Caco-2 (cell line): ENCODE data around the gene TGM4. TPM values are rescaled to one million over a fixed set of nuclear protein-coding genes. Genes with fewer than 3 reads are reported as not detected.

Experiments
- BruUV-seq: library from RNA; stranded (reverse); fragments of 400-500 nt; replicated peaks from 2 replicates; lab custom pipeline; 2021; lab: Mats Ljungman, UMichigan
- CTCF ChIA-PET: fragments of 300-600 bp; sonication (Branson Sonifier 250); formaldehyde crosslinking; loops from one replicate; lab custom pipeline; 2022; ENCODE audit warnings: antibody characterized with exemption; lab: Charles Lee
- POLR2A ChIA-PET: fragments of 300-600 bp; sonication (Branson Sonifier 250); formaldehyde crosslinking; loops from one replicate; lab custom pipeline; 2022; ENCODE audit warnings: antibody characterized with exemption; lab: Charles Lee
- DNase-seq, 2 experiments: peaks; one replicate each; pipeline versions ENCODE4 v3.0.0 to v3.0.0-alpha.2; 2020 to 2022
- H3K27me3 ChIP-seq: replicated peaks from 2 replicates; pipeline ENCODE4 v1.6.0; 2011; ENCODE audit warnings: low read length; ENCODE audit not compliant: control insufficient read depth, insufficient read depth
- H3K36me3 ChIP-seq: 2 replicates; pipeline ENCODE4 v1.5.1; 2011; ENCODE audit warnings: low read length; ENCODE audit not compliant: control insufficient read depth, insufficient read depth
- H3K4me1 ChIP-seq: fragments of 250-450 bp; sonication (Bioruptor Pico); 2 replicates; pipeline ENCODE4 v1.5.1; 2020; ENCODE audit warnings: mild to moderate bottlenecking
- H3K4me3 ChIP-seq: 2 replicates; pipeline ENCODE4 v1.5.1; 2011; ENCODE audit warnings: low read depth, mild to moderate bottlenecking, control low read depth, low read length
- H3K9me3 ChIP-seq: fragments of 250-450 bp; sonication (Bioruptor Pico); 2 replicates; pipeline ENCODE4 v1.5.1; 2020; ENCODE audit warnings: mild to moderate bottlenecking, moderate library complexity
- H3K27ac Mint-ChIP-seq: one replicate; pipeline ENCODE4 v1.8.0; 2022; ENCODE audit warnings: mixed read lengths; ENCODE audit not compliant: unreplicated experiment
- H3K27me3 Mint-ChIP-seq: one replicate; pipeline ENCODE4 v1.8.0; 2022; ENCODE audit warnings: mixed read lengths; ENCODE audit not compliant: insufficient read depth, unreplicated experiment
- H3K36me3 Mint-ChIP-seq: one replicate; pipeline ENCODE4 v1.8.0; 2022; ENCODE audit warnings: mild to moderate bottlenecking, mixed read lengths; ENCODE audit not compliant: insufficient read depth, unreplicated experiment
- H3K4me1 Mint-ChIP-seq: one replicate; pipeline ENCODE4 v1.8.0; 2022; ENCODE audit warnings: low read depth, mixed read lengths; ENCODE audit not compliant: unreplicated experiment
- H3K4me3 Mint-ChIP-seq: one replicate; pipeline ENCODE4 v1.8.0; 2022; ENCODE audit warnings: mild to moderate bottlenecking, moderate library complexity, mixed read lengths; ENCODE audit not compliant: unreplicated experiment
- H3K9me3 Mint-ChIP-seq: one replicate; pipeline ENCODE4 v1.8.0; 2022; ENCODE audit warnings: mixed read lengths; ENCODE audit not compliant: unreplicated experiment
- CTCF ChIP-seq, 2 experiments: fragments of 200-600 bp in 1 of 2; IDR thresholded peaks; 1 replicate in 1 of 2; 2 replicates in 1 of 2; pipeline versions ENCODE4 v1.5.1 to v1.8.0; 2011 to 2022; ENCODE audit warnings: antibody characterized with exemption in 1 of 2, control low read depth in 1 of 2, inconsistent platforms in 1 of 2, low read depth in 1 of 2, low read length in 1 of 2, mild to moderate bottlenecking in 1 of 2, moderate library complexity in 1 of 2; ENCODE audit not compliant: insufficient read depth in 1 of 2, severe bottlenecking in 1 of 2, unreplicated experiment in 1 of 2
- intact Hi-C: fragments of 100-400 bp; cut with micrococcal nuclease; formaldehyde crosslinking; loops from one replicate; pipeline ENCODE4 v1.10.0; 2022; ENCODE audit not compliant: unreplicated experiment
- total RNA-seq: library from RNA; stranded (reverse); gene quantifications from 2 replicates; pipeline ENCODE4 v1.2.3, GENCODE V29; 2022

TGM4 gene
- total RNA-seq, 1 experiment from 2014 or later = not detected

GRCh38 chr3:44909063-44909462 lies 34.7 kb downstream of the TGM4 start:
- no peaks in the 10 kb centered on the region for H3K9me3 Mint-ChIP-seq
- intact Hi-C loops = no loop called here
- Histone ChIP-seq H3K36me3 (no peaks in the 10 kb centered on the region), H3K9me3 (no peaks in the 10 kb centered on the region), H3K27me3 (no peaks in the 10 kb centered on the region), H3K4me1 (no peaks in the 10 kb centered on the region), H3K4me3 (no peak overlapping the region)
- CTCF ChIA-PET = no interaction called here
- TF ChIP-seq CTCF (IDR thresholded peaks at IDR 0.05; ENCODE audit: insufficient read depth in 1 of 2, low read depth in 1 of 2, low read length in 1 of 2, severe bottlenecking in 1 of 2, unreplicated experiment in 1 of 2) = no peak
- POLR2A ChIA-PET = no interaction called here
- H3K27ac Mint-ChIP-seq = no peak overlapping the region
- no TSS peak for BruUV-seq
- H3K36me3 Mint-ChIP-seq = no peaks in the 10 kb centered on the region
- H3K27me3 Mint-ChIP-seq = no peaks in the 10 kb centered on the region
- DNase-seq = no peak
- H3K4me1 Mint-ChIP-seq = no peaks in the 10 kb centered on the region
- H3K4me3 Mint-ChIP-seq = no peak overlapping the region

DNA sequence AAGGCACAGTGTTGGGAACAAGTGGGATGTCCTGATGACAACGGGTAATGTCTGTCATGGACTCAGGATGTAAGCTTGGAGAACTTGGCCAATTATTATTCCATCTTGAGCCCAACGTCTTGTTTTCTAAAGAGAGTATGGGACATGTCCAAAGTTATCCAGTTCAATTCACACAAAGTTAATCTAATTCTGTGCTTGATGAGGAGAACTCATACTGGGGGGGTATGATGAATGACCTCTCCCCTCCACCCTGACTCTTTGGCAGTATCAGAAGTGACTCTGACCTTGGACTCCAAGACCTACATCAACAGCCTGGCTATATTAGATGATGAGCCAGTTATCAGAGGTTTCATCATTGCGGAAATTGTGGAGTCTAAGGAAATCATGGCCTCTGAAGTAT lies 36.3 kb downstream of the TGM4 start:
- Histone ChIP-seq H3K27me3 (no peaks in the 10 kb centered on the region), H3K4me1 (no peaks in the 10 kb centered on the region), H3K36me3 (no peaks in the 10 kb centered on the region), H3K4me3 (no peak overlapping the region), H3K9me3 (no peaks in the 10 kb centered on the region)
- ChIA-PET CTCF (no interaction called here), POLR2A (no interaction called here)
- H3K27ac Mint-ChIP-seq = no peak overlapping the region
- H3K36me3 Mint-ChIP-seq = no peaks in the 10 kb centered on the region
- intact Hi-C loops = no loop called here
- H3K4me3 Mint-ChIP-seq = no peak overlapping the region
- H3K9me3 Mint-ChIP-seq = no peaks in the 10 kb centered on the region
- no peaks in the 10 kb centered on the region for H3K27me3 Mint-ChIP-seq
- no peak for DNase-seq
- TF ChIP-seq CTCF (IDR thresholded peaks at IDR 0.05; ENCODE audit: insufficient read depth in 1 of 2, low read depth in 1 of 2, low read length in 1 of 2, severe bottlenecking in 1 of 2, unreplicated experiment in 1 of 2) = no peak
- H3K4me1 Mint-ChIP-seq = no peaks in the 10 kb centered on the region
- BruUV-seq = no TSS peak

DNA sequence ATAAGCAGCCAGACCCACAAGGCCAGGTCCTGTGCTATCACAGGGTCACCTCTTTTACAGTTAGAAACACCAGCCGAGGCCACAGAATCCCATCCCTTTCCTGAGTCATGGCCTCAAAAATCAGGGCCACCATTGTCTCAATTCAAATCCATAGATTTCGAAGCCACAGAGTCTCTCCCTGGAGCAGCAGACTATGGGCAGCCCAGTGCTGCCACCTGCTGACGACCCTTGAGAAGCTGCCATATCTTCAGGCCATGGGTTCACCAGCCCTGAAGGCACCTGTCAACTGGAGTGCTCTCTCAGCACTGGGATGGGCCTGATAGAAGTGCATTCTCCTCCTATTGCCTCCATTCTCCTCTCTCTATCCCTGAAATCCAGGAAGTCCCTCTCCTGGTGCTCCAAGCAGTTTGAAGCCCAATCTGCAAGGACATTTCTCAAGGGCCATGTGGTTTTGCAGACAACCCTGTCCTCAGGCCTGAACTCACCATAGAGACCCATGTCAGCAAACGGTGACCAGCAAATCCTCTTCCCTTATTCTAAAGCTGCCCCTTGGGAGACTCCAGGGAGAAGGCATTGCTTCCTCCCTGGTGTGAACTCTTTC lies 39.6 kb downstream of the TGM4 start:
- peaks cover 10% of the 10 kb centered on the region for H3K36me3 Mint-ChIP-seq
- no TSS peak for BruUV-seq
- no peaks in the 10 kb centered on the region for H3K9me3 Mint-ChIP-seq
- CTCF ChIA-PET = interaction anchor here (0.6 kb wide), 1 partner anchor 403 kb away, joined by 4 read pairs; no protein-coding TSS in a partner anchor
- no peak overlapping the region for H3K4me3 Mint-ChIP-seq
- Histone ChIP-seq H3K27me3 (no peaks in the 10 kb centered on the region), H3K4me1 (no peaks in the 10 kb centered on the region), H3K4me3 (no peak overlapping the region), H3K36me3 (no peaks in the 10 kb centered on the region), H3K9me3 (no peaks in the 10 kb centered on the region)
- POLR2A ChIA-PET = no interaction called here
- intact Hi-C loops = no loop called here
- H3K4me1 Mint-ChIP-seq = no peaks in the 10 kb centered on the region
- TF ChIP-seq CTCF (IDR thresholded peaks at IDR 0.05; ENCODE audit: insufficient read depth in 1 of 2, low read depth in 1 of 2, low read length in 1 of 2, severe bottlenecking in 1 of 2, unreplicated experiment in 1 of 2) = peak; percentile 66 to 84
- DNase-seq = peak; percentile 68 to 72
- no peaks in the 10 kb centered on the region for H3K27me3 Mint-ChIP-seq
- no peak overlapping the region for H3K27ac Mint-ChIP-seq
